Measurements from ENCODE around the gene MORN1.

DNA sequence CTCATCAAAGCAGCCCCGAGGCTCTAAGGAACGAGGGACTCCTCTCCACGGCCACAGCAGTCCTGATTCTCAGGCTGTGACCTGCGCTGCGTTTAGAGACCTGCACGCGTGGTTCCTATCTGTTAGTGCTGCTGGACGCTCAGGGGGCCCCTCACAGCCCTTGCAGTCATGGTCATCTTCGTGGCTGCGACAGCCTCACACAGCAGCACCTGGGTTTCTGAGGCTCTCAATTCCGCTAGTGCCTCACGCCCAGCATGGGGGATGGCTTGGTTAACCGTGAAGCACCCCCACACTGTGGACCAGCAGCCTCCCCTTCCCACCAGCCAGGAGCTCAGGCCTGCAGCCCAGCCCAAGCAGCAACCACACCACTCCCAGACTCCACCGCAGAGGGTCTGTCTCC lies 7.8 kb downstream of the MORN1 start:
- TF ChIP-seq, protein P1, sequence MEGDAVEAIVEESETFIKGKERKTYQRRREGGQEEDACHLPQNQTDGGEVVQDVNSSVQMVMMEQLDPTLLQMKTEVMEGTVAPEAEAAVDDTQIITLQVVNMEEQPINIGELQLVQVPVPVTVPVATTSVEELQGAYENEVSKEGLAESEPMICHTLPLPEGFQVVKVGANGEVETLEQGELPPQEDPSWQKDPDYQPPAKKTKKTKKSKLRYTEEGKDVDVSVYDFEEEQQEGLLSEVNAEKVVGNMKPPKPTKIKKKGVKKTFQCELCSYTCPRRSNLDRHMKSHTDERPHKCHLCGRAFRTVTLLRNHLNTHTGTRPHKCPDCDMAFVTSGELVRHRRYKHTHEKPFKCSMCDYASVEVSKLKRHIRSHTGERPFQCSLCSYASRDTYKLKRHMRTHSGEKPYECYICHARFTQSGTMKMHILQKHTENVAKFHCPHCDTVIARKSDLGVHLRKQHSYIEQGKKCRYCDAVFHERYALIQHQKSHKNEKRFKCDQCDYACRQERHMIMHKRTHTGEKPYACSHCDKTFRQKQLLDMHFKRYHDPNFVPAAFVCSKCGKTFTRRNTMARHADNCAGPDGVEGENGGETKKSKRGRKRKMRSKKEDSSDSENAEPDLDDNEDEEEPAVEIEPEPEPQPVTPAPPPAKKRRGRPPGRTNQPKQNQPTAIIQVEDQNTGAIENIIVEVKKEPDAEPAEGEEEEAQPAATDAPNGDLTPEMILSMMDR (conservative IDR thresholded peaks at IDR 0.05) = no peak
- TF ChIP-seq EZH2 (IDR thresholded peaks at IDR 0.05; ENCODE audit: low read depth) = no peak
